Measurements from ENCODE around the gene TTC3. TPM values are rescaled to one million over a fixed set of nuclear protein-coding genes. Genes with fewer than 3 reads are reported as not detected.
"Not testable (repeated sequence)": the region's sequence is repeated elsewhere in the genome, so short reads cannot be mapped to it uniquely, and the experiment has no call there.

Gene TTC3
- total RNA-seq, 2 experiments from 2014 or later = 73.5 to 90.0 TPM

DNA sequence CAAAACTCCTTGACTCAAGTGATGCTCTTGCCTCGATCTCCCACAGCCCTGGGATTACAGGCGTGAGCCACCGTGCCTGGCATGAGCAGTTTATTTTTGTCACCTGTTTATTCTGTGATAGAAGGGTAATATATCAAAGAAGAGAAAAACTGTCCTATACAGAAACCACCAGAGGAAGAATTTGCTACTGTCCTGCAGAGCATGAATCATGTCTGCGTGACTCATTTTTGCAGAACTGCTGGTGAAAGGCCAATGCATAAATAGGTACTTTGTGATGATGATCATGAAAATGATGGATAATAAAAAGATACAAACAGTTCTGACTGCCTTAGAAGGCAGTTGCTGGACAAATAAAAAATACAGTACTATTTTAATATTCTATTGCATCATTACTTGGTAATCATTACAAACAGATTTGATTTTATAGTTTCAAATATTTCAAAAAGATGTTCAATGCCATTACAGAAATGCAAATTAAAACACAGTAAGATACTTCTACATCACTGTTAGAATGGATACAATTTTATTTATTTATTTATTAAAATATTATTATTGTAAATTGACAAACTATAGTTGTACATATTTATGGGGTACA lies 40.1 kb upstream of the TTC3 start:
- no peak overlapping the region for H3K4me3 ChIP-seq (ENCODE audit: low read depth, low read length, poor library complexity, severe bottlenecking)
- intact Hi-C loops (cut with micrococcal nuclease; ENCODE audit: unreplicated experiment) = no loop called here
- no peaks in the 10 kb centered on the region for H3K9me2 ChIP-seq (ENCODE audit: insufficient read depth, low read length)
- no peaks in the 10 kb centered on the region for H3K4me1 ChIP-seq (ENCODE audit: insufficient read depth, low read length, poor library complexity, severe bottlenecking)
- TF ChIP-seq, protein P1, sequence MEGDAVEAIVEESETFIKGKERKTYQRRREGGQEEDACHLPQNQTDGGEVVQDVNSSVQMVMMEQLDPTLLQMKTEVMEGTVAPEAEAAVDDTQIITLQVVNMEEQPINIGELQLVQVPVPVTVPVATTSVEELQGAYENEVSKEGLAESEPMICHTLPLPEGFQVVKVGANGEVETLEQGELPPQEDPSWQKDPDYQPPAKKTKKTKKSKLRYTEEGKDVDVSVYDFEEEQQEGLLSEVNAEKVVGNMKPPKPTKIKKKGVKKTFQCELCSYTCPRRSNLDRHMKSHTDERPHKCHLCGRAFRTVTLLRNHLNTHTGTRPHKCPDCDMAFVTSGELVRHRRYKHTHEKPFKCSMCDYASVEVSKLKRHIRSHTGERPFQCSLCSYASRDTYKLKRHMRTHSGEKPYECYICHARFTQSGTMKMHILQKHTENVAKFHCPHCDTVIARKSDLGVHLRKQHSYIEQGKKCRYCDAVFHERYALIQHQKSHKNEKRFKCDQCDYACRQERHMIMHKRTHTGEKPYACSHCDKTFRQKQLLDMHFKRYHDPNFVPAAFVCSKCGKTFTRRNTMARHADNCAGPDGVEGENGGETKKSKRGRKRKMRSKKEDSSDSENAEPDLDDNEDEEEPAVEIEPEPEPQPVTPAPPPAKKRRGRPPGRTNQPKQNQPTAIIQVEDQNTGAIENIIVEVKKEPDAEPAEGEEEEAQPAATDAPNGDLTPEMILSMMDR (conservative IDR thresholded peaks at IDR 0.05; ENCODE audit: low read length) = no peak
- no peak for TF ChIP-seq EZH2phosphoT487 (IDR thresholded peaks at IDR 0.05; ENCODE audit: borderline replicate concordance, low read depth, low read length)
- H3K27ac ChIP-seq (ENCODE audit: low read depth, low read length, poor library complexity, severe bottlenecking) = no peak overlapping the region
- ChIA-PET POLR2A (interaction anchor here (0.7 kb wide), 1 partner anchor 169 kb away, joined by 3 read pairs; no protein-coding TSS in a partner anchor), CTCF (ENCODE audit: unreplicated experiment) (no interaction called here)
- H2AFZ ChIP-seq (ENCODE audit: low read length) = no peak overlapping the region
- no peaks in the 10 kb centered on the region for H3K36me3 ChIP-seq (ENCODE audit: insufficient read depth, low read length)
- no peaks in the 10 kb centered on the region for H3K9me3 ChIP-seq (ENCODE audit: low read length)
- BruUV-seq (replicated peaks) = no TSS peak
- H3K79me2 ChIP-seq (ENCODE audit: insufficient read depth, low read depth, low read length) = no peaks in the 10 kb centered on the region
- H3K4me2 ChIP-seq (ENCODE audit: low read length) = no peak overlapping the region
- H4K20me1 ChIP-seq (ENCODE audit: insufficient read depth, low read length) = no peaks in the 10 kb centered on the region
- DNase-seq (ENCODE audit: low spot score) = no peak

GRCh38 chr21:37034394-37034793 lies 38.7 kb upstream of the TTC3 start:
- H3K27ac ChIP-seq (ENCODE audit: low read depth, low read length, poor library complexity, severe bottlenecking); H3K9me3 ChIP-seq (ENCODE audit: low read length); intact Hi-C loops (cut with micrococcal nuclease; ENCODE audit: unreplicated experiment); H3K9me2 ChIP-seq (ENCODE audit: insufficient read depth, low read length); H3K79me2 ChIP-seq (ENCODE audit: insufficient read depth, low read depth, low read length); H3K4me3 ChIP-seq (ENCODE audit: low read depth, low read length, poor library complexity, severe bottlenecking); H3K36me3 ChIP-seq (ENCODE audit: insufficient read depth, low read length); H2AFZ ChIP-seq (ENCODE audit: low read length); H3K4me2 ChIP-seq (ENCODE audit: low read length); DNase-seq (ENCODE audit: low spot score); H3K4me1 ChIP-seq (ENCODE audit: insufficient read depth, low read length, poor library complexity, severe bottlenecking); H4K20me1 ChIP-seq (ENCODE audit: insufficient read depth, low read length); CTCF ChIA-PET (ENCODE audit: unreplicated experiment); BruUV-seq (replicated peaks): not testable (repeated sequence)
- POLR2A ChIA-PET = interaction anchor here (0.6 kb wide), 1 partner anchor 631 kb away, joined by 3 read pairs; no protein-coding TSS in a partner anchor

DNA sequence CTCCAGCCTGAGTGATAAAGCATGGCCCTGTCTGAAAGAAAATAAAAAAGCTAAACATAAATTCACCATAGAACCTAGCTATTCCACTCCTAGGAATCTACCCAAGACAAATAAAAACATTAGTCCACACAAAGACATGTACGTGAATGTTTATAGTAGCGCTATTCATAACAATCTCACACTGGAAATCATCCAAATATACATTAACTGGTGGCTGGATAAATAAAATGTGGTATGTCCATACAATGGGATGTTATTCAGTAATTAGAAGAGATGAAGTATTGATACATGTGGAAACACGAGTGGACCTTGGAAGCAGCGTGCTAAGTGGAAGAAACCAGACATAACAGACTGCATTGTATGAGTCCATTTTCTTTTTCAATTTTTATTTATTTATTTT lies 36.9 kb upstream of the TTC3 start:
- Histone ChIP-seq H3K9me2 (ENCODE audit: insufficient read depth, low read length) (no peaks in the 10 kb centered on the region), H3K4me1 (ENCODE audit: insufficient read depth, low read length, poor library complexity, severe bottlenecking) (no peaks in the 10 kb centered on the region), H2AFZ (ENCODE audit: low read length) (no peak overlapping the region), H3K4me3 (ENCODE audit: low read depth, low read length, poor library complexity, severe bottlenecking) (no peak overlapping the region), H3K27ac (ENCODE audit: low read depth, low read length, poor library complexity, severe bottlenecking) (no peak overlapping the region), H3K79me2 (ENCODE audit: insufficient read depth, low read depth, low read length) (no peaks in the 10 kb centered on the region), H3K36me3 (ENCODE audit: insufficient read depth, low read length) (no peaks in the 10 kb centered on the region), H3K9me3 (ENCODE audit: low read length) (no peaks in the 10 kb centered on the region), H3K4me2 (ENCODE audit: low read length) (no peak overlapping the region), H4K20me1 (ENCODE audit: insufficient read depth, low read length) (no peaks in the 10 kb centered on the region)
- POLR2A ChIA-PET = no interaction called here
- CTCF ChIA-PET (ENCODE audit: unreplicated experiment) = no interaction called here
- DNase-seq (ENCODE audit: low spot score) = no peak
- TF ChIP-seq, protein P1 (conservative IDR thresholded peaks at IDR 0.05; ENCODE audit: low read length) = no peak
- no peak for TF ChIP-seq EZH2phosphoT487 (IDR thresholded peaks at IDR 0.05; ENCODE audit: borderline replicate concordance, low read depth, low read length)
- intact Hi-C loops (cut with micrococcal nuclease; ENCODE audit: unreplicated experiment) = no loop called here
- BruUV-seq (replicated peaks) = no TSS peak
